Ovary (tissue), 3 donors: ENCODE data around the gene TSPAN14.

Experiments
- EP300 ChIP-seq: sonication (generic); formaldehyde crosslinking; IDR thresholded peaks from one replicate; pipeline ENCODE4 v1.6.1; 2017; ENCODE audit warnings: antibody characterized with exemption
- POLR2A ChIP-seq: fragments of 450-650 bp; IDR thresholded peaks from one replicate; pipeline ENCODE4 v1.6.1; 2017; ENCODE audit warnings: antibody characterized with exemption, mild to moderate bottlenecking, moderate library complexity
- TF ChIP-seq, protein P1 (sequence below), 3 donors: fragments of 450-650 bp in 2 of 3; fragments of 200-600 bp in 1 of 3; IDR thresholded peaks; one replicate each; pipeline versions ENCODE4 v1.5.1 to v1.8.0; 2016 to 2022; ENCODE audit warnings: antibody characterized with exemption in 3 of 3, mild to moderate bottlenecking in 1 of 3
- donor health status: DM: no; HTN: no; CAD: no.

DNA sequence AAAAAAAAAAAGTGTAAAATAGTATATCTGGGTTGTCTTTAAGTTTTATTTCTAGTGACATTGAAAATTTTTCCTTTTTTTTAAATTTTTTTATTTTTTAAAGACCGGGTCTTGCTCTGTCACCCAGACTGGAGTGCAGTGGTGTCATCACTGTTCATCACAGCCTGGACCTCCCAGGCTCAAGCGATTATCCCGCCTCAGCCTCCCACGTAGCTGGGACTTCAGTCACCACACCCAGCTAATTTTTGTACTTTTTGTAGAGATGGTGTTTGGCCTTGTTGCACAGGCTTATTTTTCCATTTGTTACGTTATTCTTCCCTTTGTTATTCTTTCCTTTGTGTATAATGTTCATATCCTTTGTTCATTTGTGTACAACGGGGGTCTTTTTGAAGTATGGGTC is 30.1 kb downstream of the TSPAN14 start:
- TF ChIP-seq, protein P1, sequence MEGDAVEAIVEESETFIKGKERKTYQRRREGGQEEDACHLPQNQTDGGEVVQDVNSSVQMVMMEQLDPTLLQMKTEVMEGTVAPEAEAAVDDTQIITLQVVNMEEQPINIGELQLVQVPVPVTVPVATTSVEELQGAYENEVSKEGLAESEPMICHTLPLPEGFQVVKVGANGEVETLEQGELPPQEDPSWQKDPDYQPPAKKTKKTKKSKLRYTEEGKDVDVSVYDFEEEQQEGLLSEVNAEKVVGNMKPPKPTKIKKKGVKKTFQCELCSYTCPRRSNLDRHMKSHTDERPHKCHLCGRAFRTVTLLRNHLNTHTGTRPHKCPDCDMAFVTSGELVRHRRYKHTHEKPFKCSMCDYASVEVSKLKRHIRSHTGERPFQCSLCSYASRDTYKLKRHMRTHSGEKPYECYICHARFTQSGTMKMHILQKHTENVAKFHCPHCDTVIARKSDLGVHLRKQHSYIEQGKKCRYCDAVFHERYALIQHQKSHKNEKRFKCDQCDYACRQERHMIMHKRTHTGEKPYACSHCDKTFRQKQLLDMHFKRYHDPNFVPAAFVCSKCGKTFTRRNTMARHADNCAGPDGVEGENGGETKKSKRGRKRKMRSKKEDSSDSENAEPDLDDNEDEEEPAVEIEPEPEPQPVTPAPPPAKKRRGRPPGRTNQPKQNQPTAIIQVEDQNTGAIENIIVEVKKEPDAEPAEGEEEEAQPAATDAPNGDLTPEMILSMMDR (IDR thresholded peaks at IDR 0.05), result no peak
- no peak for TF ChIP-seq POLR2A
- no peak for TF ChIP-seq EP300
